GM18520 (cell line): ENCODE measurements around the gene CCNH.
A peak's percentile ranks its signal among the peaks of the same experiment; 100 is the strongest.

Experiments used
- ATAC-seq: cut with Tn5 transposase; IDR thresholded peaks from one replicate; pipeline ENCODE4 v1.9.1; 2021; ENCODE audit not compliant: unreplicated experiment

Gene CCNH

GRCh38 chr5:87361536-87362213 is 51.1 kb downstream of the CCNH start:
- ATAC-seq, result no peak

DNA sequence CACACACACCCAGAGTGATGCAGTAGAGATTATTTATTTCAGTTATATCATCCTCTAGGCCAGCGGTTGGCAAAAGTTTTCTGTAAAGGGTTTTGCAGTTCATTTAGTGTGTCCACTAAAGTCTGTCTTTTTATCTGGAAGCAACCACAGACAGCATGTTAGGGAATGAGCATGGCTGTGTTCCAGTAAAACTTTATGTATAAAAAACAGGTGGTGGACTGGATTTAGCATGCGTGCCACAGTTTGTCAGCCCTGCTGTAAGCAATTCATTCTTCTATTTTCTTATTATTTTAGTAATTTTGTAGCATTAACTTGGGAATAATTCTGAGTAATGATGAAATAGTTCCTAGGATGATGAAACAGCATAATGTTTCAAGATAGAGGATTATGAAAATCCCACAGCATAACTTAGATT is 51.7 kb downstream of the CCNH start:
- no peak for ATAC-seq

DNA sequence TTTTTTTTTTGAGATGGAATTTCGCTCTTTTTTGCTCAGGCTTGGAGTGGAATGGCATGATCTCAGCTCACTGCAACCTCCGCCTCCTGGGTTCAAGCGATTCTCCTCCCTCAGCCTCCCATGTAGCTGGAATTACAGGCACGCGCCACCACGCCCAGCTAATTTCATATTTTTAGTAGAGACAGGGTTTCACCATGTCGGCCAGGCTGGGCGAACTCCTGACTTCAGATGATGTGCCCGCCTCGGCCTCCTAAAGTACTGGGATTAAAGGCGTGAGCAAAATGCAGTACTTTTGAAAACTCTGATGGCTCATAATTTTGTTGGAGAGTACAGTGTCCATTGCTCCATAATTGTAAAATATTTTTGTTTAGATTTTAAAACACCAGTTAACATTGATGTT is 52.6 kb downstream of the CCNH start:
- no peak for ATAC-seq

GRCh38 chr5:87359106-87359505 is 53.6 kb downstream of the CCNH start:
- no peak for ATAC-seq

GRCh38 chr5:87354496-87354895 is 58.2 kb downstream of the CCNH start:
- ATAC-seq, result peak; percentile 70

GRCh38 chr5:87347841-87348240 is 64.9 kb downstream of the CCNH start:
- ATAC-seq, result no peak

DNA sequence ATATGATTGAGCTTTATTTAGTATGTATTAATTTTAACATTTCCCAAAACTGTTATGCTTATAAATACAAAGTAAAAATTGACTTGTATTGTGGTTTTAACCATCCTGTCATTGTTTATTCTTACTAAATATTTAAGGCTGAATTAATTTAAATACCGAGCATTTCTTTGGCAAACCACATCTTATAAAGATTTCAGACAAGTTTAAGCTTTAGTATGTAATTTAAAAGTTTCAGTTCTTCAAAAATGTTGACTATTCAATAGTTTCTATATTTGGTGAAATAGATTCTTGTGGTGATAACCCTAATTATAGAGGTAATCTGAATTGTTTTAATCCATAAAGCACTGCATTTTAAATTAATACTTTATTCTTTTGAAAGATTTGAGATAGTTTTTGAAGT is 65.5 kb downstream of the CCNH start:
- ATAC-seq, result no peak
